ENCODE measurements around the gene RNASET2. TPM values are rescaled to one million over a fixed set of nuclear protein-coding genes. Genes with fewer than 3 reads are reported as not detected.

RNASET2 gene, protein sequence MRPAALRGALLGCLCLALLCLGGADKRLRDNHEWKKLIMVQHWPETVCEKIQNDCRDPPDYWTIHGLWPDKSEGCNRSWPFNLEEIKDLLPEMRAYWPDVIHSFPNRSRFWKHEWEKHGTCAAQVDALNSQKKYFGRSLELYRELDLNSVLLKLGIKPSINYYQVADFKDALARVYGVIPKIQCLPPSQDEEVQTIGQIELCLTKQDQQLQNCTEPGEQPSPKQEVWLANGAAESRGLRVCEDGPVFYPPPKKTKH
- total RNA-seq, result 10 to 100 TPM; 42.9 to 54.3 (median 47.7) TPM

DNA sequence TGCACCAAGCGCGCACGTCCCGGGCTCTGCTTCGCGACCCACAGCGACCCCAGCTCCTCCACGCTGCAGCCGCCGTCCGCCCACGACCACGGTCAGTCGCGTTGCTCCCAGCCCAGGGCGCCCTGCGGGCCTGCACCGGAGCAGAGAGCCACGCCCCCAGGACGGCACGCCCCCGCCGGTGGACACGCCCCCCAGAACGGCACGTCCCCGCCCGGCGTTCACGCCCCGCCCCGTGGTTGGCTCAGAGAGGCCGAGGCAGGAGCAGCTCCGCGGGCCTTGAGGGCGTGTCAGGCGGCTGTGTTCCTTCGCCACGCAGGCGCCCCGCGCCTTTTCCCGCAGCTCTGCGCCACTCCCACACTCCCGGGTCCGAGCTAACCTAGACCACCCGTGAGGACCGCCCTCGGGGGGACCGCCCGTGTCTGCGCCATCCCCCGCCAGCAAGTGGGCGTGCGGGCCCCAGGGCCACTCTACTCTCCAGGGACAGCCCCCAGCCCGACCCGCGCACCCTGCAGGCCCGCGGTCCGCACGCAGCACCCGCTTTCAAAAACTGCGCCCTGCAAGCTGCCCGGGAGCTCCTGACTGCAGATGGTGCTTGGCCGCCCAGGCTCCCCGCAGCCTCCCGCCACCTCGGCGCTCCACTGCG is at the start of gene RNASET2:
TSS of gene RNASET2 (minus strand) at position 107 of the 643 bp plus-strand sequence. CDS start 368 bp downstream, outside the sequence.
- TF ChIP-seq POLR2A (IDR thresholded peaks at IDR 0.05), result no peak
- no peak for TF ChIP-seq CTCF (IDR thresholded peaks at IDR 0.05)
- intact Hi-C loops (cut with DNase I; ENCODE audit: low total_unique reads), result no loop called here
- 0% methylated on average over 28 to 30 of the region's 71 CpGs for WGBS, 2 donors
- peak within 1 kb of the TSS; percentile 75 for H3K4me3 ChIP-seq (ENCODE audit: low read depth, poor library complexity, severe bottlenecking)
- DNase-seq (ENCODE audit: low spot score in 2 of 2), result peak; percentile 97 to 100

DNA sequence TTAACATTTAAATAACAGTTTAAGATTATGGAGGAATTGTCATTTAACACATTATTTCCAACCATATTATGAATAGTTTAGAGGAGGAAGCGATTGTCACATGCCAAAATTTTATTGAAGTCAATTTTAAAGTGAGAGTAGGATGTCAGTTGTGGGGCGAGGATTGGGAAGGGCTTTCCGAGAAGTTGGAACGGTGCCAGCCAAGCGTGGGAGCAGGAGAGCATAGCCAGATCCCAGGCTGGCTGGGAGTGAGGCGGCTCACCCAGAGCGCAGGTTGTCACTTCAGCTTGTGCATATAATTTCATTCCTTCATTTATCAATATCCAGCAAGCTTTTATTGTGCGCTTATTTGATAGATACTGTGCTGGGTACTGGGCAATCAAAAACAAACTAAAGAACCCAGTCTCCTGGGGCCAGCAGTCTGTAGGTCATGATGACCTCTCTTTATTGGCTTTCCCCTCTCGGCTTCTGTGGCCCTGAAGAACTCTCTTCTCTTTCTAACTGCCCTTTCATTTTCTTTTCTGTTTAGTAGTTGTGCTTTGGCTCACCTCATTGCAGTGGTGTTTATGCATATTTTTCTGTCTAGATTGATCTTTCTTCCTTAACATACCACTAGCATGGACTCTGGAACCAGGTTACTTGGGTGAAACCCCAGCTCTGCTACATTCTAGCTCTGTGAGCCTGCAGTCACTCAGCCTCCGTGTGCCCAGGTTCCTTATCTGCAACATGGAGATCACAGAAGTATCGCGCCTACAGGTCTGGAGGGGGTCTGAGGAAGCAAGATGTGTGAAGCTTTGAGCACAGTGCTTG is 49.2 kb upstream of the RNASET2 start:
- intact Hi-C loops (cut with DNase I; ENCODE audit: low total_unique reads), result no loop called here
- WGBS, 2 donors, result 58 to 63% methylated on average over 12 of the region's 12 CpGs
- TF ChIP-seq CTCF (IDR thresholded peaks at IDR 0.05), result no peak
- TF ChIP-seq POLR2A (IDR thresholded peaks at IDR 0.05), result no peak
- no peak for DNase-seq (ENCODE audit: low spot score in 2 of 2)
- H3K4me3 ChIP-seq (ENCODE audit: low read depth, poor library complexity, severe bottlenecking), result no peak overlapping the region

- no peak overlapping the region for H3K4me3 ChIP-seq (ENCODE audit: low read depth, poor library complexity, severe bottlenecking)
- no peak for DNase-seq (ENCODE audit: low spot score in 2 of 2)
- intact Hi-C loops (cut with DNase I; ENCODE audit: low total_unique reads), result no loop called here
- TF ChIP-seq CTCF (IDR thresholded peaks at IDR 0.05) (no peak), POLR2A (IDR thresholded peaks at IDR 0.05) (no peak)
- 84 to 88% methylated on average over 2 of the region's 2 CpGs for WGBS, 2 donors
Observed at GRCh38 chr6:167000759-167001158, 44.4 kb upstream of the RNASET2 start.

DNA sequence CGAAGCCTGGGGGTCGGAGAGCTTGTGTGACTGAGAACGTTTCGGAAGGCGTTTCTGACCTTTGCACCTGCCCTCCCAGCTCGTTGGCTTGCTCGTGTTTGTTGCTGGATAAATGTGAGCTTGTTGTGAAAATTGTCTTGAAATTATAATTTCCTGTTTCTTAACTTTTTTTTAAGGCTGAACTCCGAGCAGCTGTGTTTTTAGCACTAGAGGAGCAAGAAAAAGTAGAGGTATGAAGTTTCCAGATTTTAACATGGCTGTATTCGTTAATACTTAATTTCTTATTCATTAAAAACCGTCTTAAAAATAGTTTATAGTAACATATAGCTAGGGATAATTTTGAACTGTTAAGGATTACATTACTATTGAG is 43.5 kb upstream of the RNASET2 start:
- intact Hi-C loops (cut with DNase I; ENCODE audit: low total_unique reads), result no loop called here
- H3K4me3 ChIP-seq (ENCODE audit: low read depth, poor library complexity, severe bottlenecking), result peak overlapping the region; percentile 80
- TF ChIP-seq CTCF (IDR thresholded peaks at IDR 0.05) (no peak), POLR2A (IDR thresholded peaks at IDR 0.05) (no peak)
- 0 to 2% methylated on average over 10 of the region's 10 CpGs for WGBS, 2 donors
- DNase-seq (ENCODE audit: low spot score in 2 of 2), result no peak

- H3K4me3 ChIP-seq (ENCODE audit: low read depth, poor library complexity, severe bottlenecking), result peak within 1 kb of the TSS; percentile 80
- no peak for TF ChIP-seq CTCF (IDR thresholded peaks at IDR 0.05)
- TF ChIP-seq POLR2A (IDR thresholded peaks at IDR 0.05), result no peak
- intact Hi-C loops (cut with DNase I; ENCODE audit: low total_unique reads), result no loop called here
- WGBS, 2 donors, result 0 to 1% methylated on average over 36 to 43 of the region's 93 CpGs
- DNase-seq (ENCODE audit: low spot score in 2 of 2), result peak; percentile 84 to 97
Observed at GRCh38 chr6:166999145-166999883, 43.0 kb upstream of the RNASET2 start, which contains the start of gene CEP43. TSS of gene CEP43 (plus strand) at chr6:166999397. CDS start at chr6:166999413, 16 bp downstream.

Data from lower leg skin (tissue), 4 donors.